ENCODE results near the gene CSMD2.

DNA sequence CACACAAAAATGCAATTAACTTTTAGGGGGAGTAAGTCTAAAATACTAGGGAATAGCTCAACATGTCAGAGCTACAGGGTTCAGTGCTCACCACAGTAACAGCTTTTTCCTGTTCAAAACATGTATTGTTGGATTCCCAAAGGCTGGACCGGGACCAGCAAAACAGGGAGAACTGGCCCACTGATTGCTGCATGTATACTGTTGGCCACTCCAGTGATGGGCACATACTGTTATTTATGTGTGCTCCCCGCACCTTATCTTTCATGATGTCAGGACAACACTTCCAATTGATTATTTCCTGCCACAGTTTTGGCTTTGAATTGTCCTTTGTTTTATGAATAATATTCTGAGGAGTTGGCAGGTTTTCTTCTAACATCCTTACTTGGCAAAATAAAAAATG lies 250.5 kb downstream of the CSMD2 start:
- TF ChIP-seq, protein P1, sequence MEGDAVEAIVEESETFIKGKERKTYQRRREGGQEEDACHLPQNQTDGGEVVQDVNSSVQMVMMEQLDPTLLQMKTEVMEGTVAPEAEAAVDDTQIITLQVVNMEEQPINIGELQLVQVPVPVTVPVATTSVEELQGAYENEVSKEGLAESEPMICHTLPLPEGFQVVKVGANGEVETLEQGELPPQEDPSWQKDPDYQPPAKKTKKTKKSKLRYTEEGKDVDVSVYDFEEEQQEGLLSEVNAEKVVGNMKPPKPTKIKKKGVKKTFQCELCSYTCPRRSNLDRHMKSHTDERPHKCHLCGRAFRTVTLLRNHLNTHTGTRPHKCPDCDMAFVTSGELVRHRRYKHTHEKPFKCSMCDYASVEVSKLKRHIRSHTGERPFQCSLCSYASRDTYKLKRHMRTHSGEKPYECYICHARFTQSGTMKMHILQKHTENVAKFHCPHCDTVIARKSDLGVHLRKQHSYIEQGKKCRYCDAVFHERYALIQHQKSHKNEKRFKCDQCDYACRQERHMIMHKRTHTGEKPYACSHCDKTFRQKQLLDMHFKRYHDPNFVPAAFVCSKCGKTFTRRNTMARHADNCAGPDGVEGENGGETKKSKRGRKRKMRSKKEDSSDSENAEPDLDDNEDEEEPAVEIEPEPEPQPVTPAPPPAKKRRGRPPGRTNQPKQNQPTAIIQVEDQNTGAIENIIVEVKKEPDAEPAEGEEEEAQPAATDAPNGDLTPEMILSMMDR (conservative IDR thresholded peaks at IDR 0.05), result no peak
- no peak for TF ChIP-seq EZH2 (IDR thresholded peaks at IDR 0.05; ENCODE audit: low read depth)

Measured in PC-9 (cell line).